Activated CD4-positive, alpha-beta T cell treated with anti-CD3 and anti-CD28 coated beads for 4 hours (primary cell): ENCODE measurements around the gene ARHGAP42.

Experiments
- DNase-seq, 2 donors: peaks; one replicate each; pipeline ENCODE4 v3.0.0-alpha.2; 2020

ARHGAP42 gene

DNA sequence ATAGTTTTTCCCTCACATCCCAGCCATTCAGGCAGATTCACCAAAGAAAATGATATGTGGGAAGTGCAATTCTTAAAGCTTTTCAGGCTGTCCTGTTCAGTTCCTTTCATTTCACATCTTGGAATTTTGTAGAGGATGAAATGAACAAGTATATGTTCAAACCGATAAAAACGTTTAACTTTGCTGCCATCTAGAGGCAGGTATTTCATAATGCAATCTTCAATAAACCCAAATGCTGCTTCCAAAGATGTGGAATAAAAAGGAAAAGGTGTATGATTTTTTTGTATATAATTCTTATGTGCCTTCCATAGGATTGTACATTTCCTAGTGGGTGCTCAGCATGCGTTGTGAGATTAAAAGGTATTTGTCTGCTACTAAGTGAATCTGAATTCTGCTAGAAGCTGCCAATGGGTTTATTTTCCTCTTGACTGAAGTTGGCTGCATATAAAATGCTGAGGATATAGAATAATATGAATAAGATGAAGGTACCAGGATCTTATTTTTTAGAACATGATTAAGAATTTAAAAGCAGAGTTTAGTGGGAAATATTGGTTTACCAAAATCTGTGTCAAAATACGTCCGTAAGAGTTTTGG is 243.2 kb downstream of the ARHGAP42 start:
- DNase-seq: no peak

- DNase-seq: no peak
Observed at GRCh38 chr11:100932474-100933100, 245.5 kb downstream of the ARHGAP42 start.

DNA sequence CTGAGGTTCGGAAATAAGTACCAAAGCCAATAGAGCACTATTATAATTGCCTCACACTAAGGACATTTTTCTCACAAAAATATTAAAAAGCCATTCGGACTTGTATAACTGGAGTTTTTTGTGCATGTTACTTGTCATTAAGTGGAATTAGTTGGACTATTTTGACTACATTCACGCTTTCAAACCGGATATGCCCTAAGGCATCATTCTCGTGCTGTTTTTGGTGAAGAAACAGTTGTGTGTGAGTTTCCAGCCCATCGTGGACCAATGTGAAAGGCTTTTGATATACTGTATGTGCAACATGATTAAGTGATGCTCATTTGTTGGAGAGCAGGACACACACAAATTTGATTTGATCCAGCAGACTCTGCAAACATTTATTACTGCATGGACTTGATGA is 249.7 kb downstream of the ARHGAP42 start:
- no peak for DNase-seq

GRCh38 chr11:100939571-100939970 is 252.5 kb downstream of the ARHGAP42 start:
- DNase-seq: no peak

DNA sequence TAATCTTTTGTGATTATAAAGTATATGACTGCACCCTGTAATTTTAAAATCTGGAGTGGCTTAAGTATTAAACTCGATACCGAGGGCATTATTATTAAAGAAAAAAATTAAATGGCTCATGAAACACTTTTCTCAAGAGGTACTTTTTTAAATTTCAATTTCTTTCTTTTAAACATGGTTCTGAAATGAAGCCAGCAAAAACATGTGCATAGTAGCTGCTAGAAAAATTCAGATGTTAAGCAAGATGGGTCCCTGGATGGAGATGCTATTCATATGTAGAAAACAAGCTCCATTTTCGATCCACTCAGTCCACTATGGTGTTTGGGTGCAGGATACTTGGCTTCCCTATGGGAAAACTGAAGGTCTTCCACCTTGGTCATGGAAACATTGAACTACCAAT is 253.0 kb downstream of the ARHGAP42 start:
- DNase-seq: no peak

DNA sequence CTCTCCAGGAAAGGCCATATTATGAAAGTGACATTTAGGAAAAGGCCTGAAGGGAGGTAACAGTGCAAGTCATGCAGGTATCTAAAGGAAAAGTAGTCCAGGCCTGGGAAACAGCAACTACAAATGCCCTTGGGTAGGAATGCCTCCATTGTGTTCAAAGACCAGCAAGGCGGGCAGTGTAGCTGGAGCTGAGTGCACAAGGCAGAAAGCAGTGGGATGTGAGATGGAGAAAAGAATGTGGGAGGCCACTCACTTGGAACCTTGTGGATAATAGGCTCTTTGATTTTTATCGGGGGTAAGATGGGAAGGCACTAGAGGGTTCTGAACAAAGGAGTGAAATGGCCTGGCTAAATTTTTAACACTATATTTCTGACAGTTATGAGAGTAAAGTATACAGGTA is 253.9 kb downstream of the ARHGAP42 start:
- no peak for DNase-seq

DNA sequence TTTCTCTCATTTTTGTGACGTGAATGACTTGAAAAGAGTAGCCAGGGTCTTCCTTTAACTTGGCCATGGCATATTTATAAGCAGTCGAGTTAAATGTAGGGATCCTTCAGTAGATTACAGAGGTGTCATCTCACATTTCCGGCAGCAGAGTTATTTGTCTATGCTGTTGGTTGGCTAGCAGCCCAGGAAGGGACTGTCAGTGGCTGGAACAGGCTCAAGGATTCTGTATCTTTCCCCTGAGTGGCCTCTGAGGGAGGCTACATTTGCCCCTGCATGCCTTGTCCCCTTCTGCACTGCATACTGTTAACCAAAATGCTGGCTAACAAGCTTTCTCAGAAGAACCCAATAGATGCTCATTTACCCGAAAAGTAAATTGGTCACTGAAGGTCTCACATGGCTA is 254.9 kb downstream of the ARHGAP42 start:
- no peak for DNase-seq

DNA sequence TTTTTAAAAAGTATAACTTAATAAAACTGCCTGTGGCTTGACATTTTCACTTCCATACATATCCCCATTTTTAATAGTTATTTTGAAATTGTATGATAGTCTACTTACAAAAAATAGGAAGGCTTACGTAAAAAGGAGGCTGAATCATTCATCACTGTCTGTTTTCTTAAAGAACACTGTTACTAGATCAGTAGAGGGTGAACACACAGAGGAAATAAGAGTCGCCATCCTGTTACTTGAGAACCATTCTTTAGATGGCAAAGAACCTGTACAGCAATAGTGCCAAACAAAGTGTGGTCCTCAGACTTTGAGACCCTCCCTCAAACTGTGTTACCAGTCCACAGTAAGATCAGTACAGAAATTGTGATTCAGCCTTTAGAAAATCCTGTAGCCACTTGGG is 261.8 kb downstream of the ARHGAP42 start:
- DNase-seq: no peak

GRCh38 chr11:100949443-100949842 is 262.4 kb downstream of the ARHGAP42 start:
- no peak for DNase-seq

- no peak for DNase-seq
Observed at GRCh38 chr11:100955318-100955717, 268.2 kb downstream of the ARHGAP42 start.

DNA sequence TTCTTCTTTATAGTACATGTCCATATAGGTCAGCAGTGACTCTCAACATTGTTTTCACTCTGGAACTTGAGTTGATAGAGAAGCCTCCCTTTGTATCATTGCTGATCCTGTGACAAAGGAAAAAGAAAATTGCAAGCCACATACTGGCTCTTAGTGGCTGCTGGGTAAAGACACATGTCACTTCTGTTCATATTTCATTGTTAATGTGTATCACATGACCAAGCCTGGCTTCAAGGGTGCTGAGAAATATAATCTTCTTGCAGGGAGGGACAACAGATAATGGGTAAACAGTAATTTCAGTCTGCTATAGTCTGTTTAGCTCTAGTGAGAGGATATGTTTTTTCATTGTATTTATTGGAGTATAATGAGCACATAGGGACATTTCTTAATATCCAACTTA is 269.3 kb downstream of the ARHGAP42 start:
- no peak for DNase-seq

GRCh38 chr11:100957499-100957898 is 270.4 kb downstream of the ARHGAP42 start:
- DNase-seq: no peak

- no peak for DNase-seq
Observed at GRCh38 chr11:100961633-100962032, 274.5 kb downstream of the ARHGAP42 start.

- no peak for DNase-seq
Observed at GRCh38 chr11:100963375-100963774, 276.3 kb downstream of the ARHGAP42 start.

DNA sequence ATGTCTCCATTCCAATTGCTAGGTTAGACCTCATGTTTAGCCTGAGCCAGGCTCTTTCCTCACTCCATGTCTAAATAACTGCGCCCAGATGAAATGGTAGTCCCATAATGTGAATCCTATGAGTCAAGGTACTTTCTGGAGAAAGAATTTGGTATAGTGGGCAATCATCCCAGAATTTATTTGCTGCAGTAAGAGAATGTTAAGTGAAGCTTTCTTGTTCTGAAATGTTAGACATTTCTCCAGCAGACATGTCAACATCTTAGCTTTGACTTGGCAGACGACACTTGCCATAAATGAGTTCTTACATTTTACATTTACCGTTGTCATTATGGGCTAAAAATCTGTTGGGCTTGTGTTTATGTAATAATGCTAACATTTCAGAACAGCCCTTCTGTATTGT is 277.3 kb downstream of the ARHGAP42 start:
- no peak for DNase-seq

GRCh38 chr11:100965346-100965745 is 278.3 kb downstream of the ARHGAP42 start:
- DNase-seq: no peak

- DNase-seq: no peak
Observed at GRCh38 chr11:100966366-100966765, 279.3 kb downstream of the ARHGAP42 start.

DNA sequence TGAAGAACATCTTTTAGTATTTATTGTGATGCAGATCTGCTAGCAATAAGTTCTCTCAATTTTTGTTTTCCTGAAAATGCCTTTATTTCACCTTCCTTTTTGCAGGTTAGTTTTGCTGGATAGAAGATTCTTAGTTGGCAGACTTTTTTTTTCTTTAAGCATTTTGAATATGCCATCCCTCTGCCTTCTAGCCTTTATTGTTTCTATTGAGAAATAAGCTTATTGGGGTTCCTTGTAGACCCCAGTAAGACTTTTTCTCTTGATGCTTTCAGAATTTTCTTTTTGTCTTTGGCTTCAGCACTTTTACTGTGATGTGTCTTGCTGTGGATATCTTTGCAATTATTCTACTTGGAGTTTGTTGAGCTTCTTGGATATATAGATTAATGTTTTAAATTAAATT is 281.9 kb downstream of the ARHGAP42 start:
- no peak for DNase-seq

- DNase-seq: no peak
Observed at GRCh38 chr11:100970283-100971164, 283.4 kb downstream of the ARHGAP42 start.

DNA sequence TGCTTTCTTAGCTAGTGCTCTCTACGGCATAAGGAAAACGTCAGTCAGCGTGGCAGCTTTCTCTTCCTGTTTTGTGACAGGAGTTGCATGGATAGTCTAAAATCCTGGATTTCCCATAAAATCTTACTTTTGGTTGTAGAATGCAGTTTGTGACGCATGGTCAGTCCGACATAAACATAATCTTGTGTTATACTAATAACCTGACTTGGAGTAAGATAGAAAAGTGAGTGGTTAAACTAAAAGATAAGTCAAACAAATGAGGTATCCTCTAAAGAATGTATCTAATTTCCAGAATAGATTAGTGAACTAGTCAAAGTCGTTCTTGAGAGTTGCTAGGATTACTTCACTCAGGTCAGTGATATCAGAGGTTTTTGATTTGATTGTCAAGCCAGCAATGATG is 285.0 kb downstream of the ARHGAP42 start:
- DNase-seq: no peak

DNA sequence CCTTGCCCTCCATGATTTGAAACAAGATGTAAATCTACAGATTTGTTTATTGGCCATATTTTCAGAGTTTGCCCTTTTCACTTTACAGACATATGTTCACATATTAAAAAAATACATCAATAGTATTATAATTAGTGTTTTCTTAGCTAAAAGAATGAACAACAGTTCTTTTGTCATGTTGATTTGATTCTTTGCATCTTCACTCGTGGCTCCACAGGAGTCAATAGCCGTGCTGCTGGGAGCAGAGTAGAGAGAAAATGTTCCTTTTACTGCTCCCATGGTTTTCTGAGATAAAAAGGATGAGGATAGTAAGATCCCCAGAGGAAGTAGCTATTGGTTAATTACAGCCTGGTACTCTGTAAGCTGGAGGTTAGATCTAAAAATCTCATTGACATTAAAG is 291.4 kb downstream of the ARHGAP42 start:
- DNase-seq: no peak

DNA sequence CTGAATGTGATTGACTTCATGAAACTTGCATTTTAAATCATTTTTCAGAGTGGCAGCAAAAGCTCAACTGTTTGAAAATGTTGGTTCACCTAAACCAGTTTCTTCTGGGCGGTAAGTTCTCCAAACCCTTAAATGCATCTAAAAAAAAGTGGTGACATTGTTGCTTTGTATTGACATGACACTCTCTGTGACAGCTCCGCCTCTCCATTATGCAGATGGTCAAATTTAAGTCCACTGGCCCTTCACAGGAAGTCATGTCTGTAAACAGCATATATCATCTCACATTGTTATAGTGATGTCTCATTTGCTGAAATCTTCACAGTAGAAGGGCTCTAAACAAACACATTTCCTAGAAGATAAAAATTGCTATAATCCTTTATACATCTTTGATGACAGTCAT is 291.9 kb downstream of the ARHGAP42 start:
- no peak for DNase-seq

GRCh38 chr11:100980156-100980555 is 293.1 kb downstream of the ARHGAP42 start:
- DNase-seq: no peak

DNA sequence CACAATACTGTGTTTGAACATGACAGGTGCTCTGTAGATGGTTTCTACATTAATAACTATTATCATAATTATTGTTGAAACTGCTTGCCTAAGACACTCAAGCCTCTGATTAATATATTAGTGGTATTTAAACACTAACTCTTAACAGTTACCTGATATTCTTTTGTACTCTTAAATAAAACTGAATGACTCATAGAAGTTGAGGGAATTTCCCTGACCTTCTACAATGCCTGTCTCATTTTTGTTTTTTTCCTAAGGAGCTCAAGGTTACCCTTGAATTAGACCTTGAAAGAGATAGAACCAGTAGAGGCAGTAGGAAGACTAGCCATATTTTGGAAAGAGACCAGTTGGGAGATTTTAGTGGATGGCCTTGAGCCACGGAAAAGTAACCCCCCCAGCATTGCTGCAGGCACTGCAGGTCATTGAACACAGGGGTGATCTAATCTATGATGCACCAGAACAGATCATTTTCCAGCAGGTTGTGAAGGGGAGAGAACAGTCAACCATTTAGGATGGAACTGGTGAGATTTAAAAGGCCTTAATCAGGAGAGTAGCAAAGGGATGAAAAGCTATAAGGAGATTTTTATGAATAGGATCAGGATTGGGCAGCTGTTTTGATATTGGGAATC is 294.2 kb downstream of the ARHGAP42 start:
- DNase-seq: no peak
